ENCODE data around the gene SLC52A1. TPM values are rescaled to one million over a fixed set of nuclear protein-coding genes. Genes with fewer than 3 reads are reported as not detected.
A peak's percentile ranks its signal among the peaks of the same experiment; 100 is the strongest.
"Not testable (repeated sequence)": the region's sequence is repeated elsewhere in the genome, so short reads cannot be mapped to it uniquely, and the experiment has no call there.

Gene SLC52A1
- not detected in 2 replicates for total RNA-seq (2014; rRNA removed; shearing (Covaris generic))
- not detected in 2 replicates for polyA plus RNA-seq (2015; cell fraction: cytosol; rRNA removed)
- not detected in 2 replicates for polyA plus RNA-seq (2015; cell fraction: nucleus; rRNA removed)

DNA sequence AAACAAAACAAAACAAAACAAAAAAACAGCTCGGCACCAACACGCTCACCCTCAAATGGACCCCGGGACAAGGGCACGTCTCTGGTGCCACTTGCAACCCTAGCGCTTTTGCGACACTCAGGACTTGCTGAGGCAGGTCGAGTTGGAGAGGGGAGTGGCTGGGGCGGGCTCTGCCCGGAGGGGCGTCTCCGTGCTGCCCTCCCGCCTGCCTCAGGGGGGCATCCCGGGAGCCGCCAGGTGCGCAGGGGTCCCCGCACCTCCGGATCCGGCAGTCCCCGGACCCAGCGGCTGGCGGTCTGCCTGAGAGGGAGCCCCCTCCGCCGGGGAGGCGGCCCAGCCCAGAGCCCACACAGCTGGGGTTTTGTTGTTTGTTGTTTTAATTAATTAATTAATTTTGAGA is at the start of gene SLC52A1:
TSS of gene SLC52A1 (minus strand) at position 112 of the 400 bp plus-strand sequence. CDS start 820 bp downstream, outside the sequence.
- in situ Hi-C loops (cut with HindIII; ENCODE audit: low pct_unique_long_range_greater_than_20kb, low sequenced_read_pairs) = no loop called here
- no peak for DNase-seq (ENCODE audit: low read depth, low spot score)

DNA sequence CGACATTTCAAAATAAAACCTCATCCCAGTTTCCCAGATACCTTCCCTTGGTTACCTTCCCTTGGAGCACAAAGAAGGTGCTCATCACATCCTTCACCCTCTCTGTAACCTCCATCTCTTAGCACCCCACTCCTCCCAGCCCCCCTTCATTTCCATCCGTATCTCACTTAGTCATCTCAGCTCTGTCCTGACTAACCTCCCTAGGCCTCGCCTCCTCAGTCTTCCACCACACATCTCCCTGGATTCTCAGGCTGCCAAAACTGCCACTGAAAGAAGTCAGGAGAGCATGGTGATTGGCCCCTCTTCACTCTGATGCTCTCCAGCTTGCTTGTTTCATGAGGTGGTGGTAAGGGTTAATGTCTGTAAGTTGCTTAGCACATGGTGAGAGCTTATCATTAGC is 45.4 kb upstream of the SLC52A1 start:
- in situ Hi-C loops (cut with HindIII; ENCODE audit: low pct_unique_long_range_greater_than_20kb, low sequenced_read_pairs) = no loop called here
- no peak for DNase-seq (ENCODE audit: low read depth, low spot score)

GRCh38 chr17:5078106-5079028 is 43.1 kb upstream of the SLC52A1 start, which contains the start of gene ZFP3:
Gene ZFP3, plus strand, starts transcription at chr17:5078467. Its CDS starts 13,038 bp downstream, at chr17:5091505.
- DNase-seq (ENCODE audit: low read depth, low spot score) = no peak

GRCh38 chr17:5077781-5078105 is 42.5 kb upstream of the SLC52A1 start:
- in situ Hi-C loops (cut with HindIII; ENCODE audit: low pct_unique_long_range_greater_than_20kb, low sequenced_read_pairs) = no loop called here
- DNase-seq (ENCODE audit: low read depth, low spot score) = no peak

More at GRCh38 chr17:5078106-5079028, 43.1 kb upstream of the SLC52A1 start, which contains the start of gene ZFP3:
- in situ Hi-C loops (cut with HindIII; ENCODE audit: low pct_unique_long_range_greater_than_20kb, low sequenced_read_pairs) = no loop called here

DNA sequence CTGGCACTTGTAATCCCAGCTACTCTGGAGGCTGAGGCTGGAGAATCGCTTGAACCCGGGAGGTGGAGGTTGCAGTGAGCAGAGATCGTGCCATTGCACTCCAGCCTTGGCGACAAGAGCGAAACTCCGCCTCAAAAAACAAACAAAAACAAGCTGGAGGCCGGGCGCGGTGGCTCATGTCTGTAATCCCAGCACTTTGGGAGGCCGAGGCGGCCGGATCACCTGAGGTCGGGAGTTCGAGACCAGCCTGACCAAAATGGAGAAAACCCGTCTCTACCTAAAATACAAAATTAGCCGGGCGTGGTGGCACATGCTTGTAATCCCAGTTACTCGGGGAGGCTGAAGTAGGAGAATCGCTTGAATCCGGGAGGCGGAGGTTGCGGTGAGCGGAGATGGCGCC is 42.0 kb upstream of the SLC52A1 start:
- in situ Hi-C loops (cut with HindIII; ENCODE audit: low pct_unique_long_range_greater_than_20kb, low sequenced_read_pairs); DNase-seq (ENCODE audit: low read depth, low spot score): not testable (repeated sequence)

GRCh38 chr17:5075472-5075871 is 40.2 kb upstream of the SLC52A1 start:
- DNase-seq (ENCODE audit: low read depth, low spot score); in situ Hi-C loops (cut with HindIII; ENCODE audit: low pct_unique_long_range_greater_than_20kb, low sequenced_read_pairs): not testable (repeated sequence)

- in situ Hi-C loops (cut with HindIII; ENCODE audit: low pct_unique_long_range_greater_than_20kb, low sequenced_read_pairs) = no loop called here
- DNase-seq (ENCODE audit: low read depth, low spot score) = peak; percentile 95
Measured at GRCh38 chr17:5069724-5070123, 34.5 kb upstream of the SLC52A1 start.

GRCh38 chr17:5068236-5068635 is 33.0 kb upstream of the SLC52A1 start:
- no peak for DNase-seq (ENCODE audit: low read depth, low spot score)
- in situ Hi-C loops (cut with HindIII; ENCODE audit: low pct_unique_long_range_greater_than_20kb, low sequenced_read_pairs) = no loop called here

GRCh38 chr17:5065227-5065744 is 30.1 kb upstream of the SLC52A1 start:
- in situ Hi-C loops (cut with HindIII; ENCODE audit: low pct_unique_long_range_greater_than_20kb, low sequenced_read_pairs) = no loop called here
- no peak for DNase-seq (ENCODE audit: low read depth, low spot score)

GRCh38 chr17:5055543-5055942 is 20.3 kb upstream of the SLC52A1 start:
- no peak for DNase-seq (ENCODE audit: low read depth, low spot score)
- in situ Hi-C loops (cut with HindIII; ENCODE audit: low pct_unique_long_range_greater_than_20kb, low sequenced_read_pairs) = no loop called here

GRCh38 chr17:5050278-5050677 is 15.1 kb upstream of the SLC52A1 start:
- no peak for DNase-seq (ENCODE audit: low read depth, low spot score)
- in situ Hi-C loops (cut with HindIII; ENCODE audit: low pct_unique_long_range_greater_than_20kb, low sequenced_read_pairs) = no loop called here

DNA sequence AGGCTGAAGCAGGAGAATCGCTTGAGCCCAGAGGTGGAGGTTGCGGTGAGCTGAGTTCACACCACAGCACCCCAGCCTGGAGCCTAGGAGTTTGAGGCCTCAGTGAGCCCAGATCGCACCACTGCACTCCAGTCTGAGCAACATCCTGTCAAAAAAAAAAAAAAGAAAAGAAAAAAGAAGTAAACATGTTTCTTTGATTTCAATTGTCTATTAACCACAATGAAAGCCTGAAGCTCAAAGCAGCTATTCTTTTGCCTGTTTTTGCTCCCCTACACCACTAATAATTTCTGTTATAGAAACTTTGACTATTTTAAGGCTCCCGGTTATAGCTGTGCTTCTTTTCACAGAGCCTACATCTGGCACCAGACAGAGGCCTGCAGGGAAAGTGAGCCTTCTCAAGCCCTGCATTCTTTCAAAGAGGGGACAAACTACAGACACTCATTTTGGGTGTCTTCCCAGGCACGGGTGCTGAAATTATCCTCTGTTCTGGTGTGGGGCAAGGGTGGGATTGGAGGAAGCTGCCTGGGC is 14.2 kb upstream of the SLC52A1 start:
- DNase-seq (ENCODE audit: low read depth, low spot score) = no peak
- in situ Hi-C loops (cut with HindIII; ENCODE audit: low pct_unique_long_range_greater_than_20kb, low sequenced_read_pairs) = no loop called here

- in situ Hi-C loops (cut with HindIII; ENCODE audit: low pct_unique_long_range_greater_than_20kb, low sequenced_read_pairs) = no loop called here
- DNase-seq (ENCODE audit: low read depth, low spot score) = no peak
Measured at GRCh38 chr17:5047446-5047845, 12.2 kb upstream of the SLC52A1 start.

DNA sequence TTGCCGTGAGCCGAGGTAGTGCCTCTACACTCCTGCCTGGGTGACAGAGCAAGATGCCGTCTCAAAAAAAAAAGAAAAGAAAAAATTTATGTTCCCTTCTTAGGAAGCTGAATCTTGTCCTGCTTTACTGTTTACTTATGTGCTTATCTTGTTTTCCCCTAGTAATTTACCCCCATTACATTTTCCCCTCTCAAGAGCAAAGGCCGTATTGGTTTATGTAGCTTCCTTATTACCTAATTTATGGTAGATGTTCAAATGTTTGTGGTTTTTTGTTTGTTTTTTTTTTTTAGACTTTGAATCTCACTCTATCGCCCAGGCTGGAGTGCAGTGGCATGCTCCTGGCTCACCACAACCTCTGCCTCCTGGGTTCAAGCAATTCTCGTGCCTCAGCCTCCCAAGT is 10.3 kb upstream of the SLC52A1 start:
- in situ Hi-C loops (cut with HindIII; ENCODE audit: low pct_unique_long_range_greater_than_20kb, low sequenced_read_pairs) = no loop called here
- no peak for DNase-seq (ENCODE audit: low read depth, low spot score)

- no peak for DNase-seq (ENCODE audit: low read depth, low spot score)
- in situ Hi-C loops (cut with HindIII; ENCODE audit: low pct_unique_long_range_greater_than_20kb, low sequenced_read_pairs) = no loop called here
Measured at GRCh38 chr17:5044630-5045029, 9.4 kb upstream of the SLC52A1 start.

DNA sequence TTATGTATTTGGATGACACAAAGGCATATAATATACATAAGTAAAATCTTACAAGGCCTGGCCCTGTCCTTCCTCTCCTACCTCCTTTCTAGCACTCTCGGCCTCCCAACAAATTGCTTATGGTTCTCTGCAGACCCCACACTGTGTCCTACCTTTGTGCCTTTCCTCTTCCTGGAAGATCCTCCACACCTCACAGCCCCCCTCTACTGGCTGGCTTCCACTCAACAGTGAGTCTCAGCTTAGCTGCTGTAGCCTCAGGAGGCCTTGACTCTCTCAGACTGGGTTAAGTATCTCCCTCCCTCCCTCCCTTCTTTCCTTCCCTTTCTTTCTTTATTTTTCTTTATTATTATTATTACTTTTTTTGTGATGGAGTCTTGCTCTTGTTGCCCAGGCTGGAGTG is 8.3 kb upstream of the SLC52A1 start:
- in situ Hi-C loops (cut with HindIII; ENCODE audit: low pct_unique_long_range_greater_than_20kb, low sequenced_read_pairs) = no loop called here
- DNase-seq (ENCODE audit: low read depth, low spot score) = no peak

DNA sequence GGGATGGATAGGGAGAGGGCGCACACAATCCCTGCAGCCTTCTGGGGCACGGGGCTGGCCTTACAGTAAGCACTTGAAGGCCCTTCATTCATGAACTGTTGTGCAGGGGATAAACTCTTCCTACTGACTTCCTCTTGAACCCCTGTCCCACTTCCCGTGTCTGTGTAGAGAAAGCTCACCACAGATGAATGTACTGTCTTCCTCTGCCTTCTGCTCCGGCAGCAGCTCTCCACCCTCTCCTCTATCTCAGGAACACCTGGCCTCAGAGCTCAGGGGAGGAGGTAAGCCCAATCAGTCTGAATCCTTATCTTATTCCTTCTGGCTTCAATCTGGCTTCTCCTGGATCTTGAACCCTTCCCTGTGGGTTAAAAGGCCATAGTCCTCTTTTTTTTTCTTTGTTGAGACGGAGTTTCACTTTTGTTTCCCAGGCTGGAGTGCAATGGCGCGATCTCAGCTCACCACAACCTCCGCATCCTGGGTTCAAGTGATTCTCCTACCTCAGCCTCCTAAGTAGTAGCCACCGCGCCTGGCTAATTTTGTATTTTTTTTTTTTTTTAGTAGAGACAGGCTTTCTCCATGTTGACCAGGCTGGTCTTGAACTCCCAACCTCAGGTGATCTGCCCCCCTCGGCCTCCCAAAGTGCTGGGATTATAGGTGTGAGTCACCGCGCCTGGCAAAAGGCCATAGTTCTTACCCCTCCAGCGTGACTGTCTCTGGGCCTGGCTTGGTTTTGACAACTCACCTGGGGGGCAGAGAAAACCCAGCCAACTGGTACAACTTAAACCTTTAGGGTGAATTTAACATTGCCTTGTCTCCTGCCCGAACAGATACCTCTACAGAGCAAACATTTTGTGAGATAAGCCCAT is 7.2 kb upstream of the SLC52A1 start:
- in situ Hi-C loops (cut with HindIII; ENCODE audit: low pct_unique_long_range_greater_than_20kb, low sequenced_read_pairs) = no loop called here
- DNase-seq (ENCODE audit: low read depth, low spot score) = no peak

DNA sequence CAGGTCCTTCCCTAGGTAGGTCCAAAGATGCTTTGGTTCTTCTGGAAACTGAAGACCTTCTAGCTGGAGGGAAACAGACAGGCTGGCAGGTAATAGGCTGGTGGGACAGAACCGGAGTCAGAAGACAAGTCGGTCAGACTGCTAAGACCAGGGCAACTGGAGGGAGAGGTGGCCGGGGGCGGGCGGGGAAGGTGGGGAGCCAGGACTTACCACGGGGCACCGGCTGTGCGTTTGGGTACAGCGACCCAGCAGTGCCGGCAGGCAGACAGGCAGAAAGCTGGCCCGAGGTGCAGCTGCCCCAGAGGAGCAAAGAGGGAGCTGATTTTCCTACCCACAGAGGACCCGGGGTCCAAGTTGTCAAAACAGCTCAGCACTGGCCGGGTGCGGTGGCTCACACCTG is 575 bp downstream of the SLC52A1 start:
- in situ Hi-C loops (cut with HindIII; ENCODE audit: low pct_unique_long_range_greater_than_20kb, low sequenced_read_pairs) = no loop called here
- DNase-seq (ENCODE audit: low read depth, low spot score) = no peak
